HEK293 (cell line): Measurements from ENCODE around the gene FBL.

Experiments used
- BCL6B ChIP-seq: fragments of 450-650 bp; formaldehyde crosslinking; IDR thresholded peaks from 2 replicates; pipeline ENCODE4 v1.5.1; 2017; ENCODE audit warnings: missing biosample characterization, missing genetic modification characterization
- CTCF ChIP-seq: fragments of 450-650 bp; formaldehyde crosslinking; IDR thresholded peaks from 2 replicates; pipeline ENCODE4 v1.5.1; 2016; ENCODE audit warnings: missing biosample characterization, missing genetic modification characterization
- OVOL3 ChIP-seq: fragments of 450-650 bp; formaldehyde crosslinking; IDR thresholded peaks from 2 replicates; pipeline ENCODE4 v1.5.1; 2016; ENCODE audit warnings: missing biosample characterization, missing genetic modification characterization

GRCh38 chr19:39813264-39813993 lies 32.8 kb downstream of the FBL start:
- TF ChIP-seq BCL6B (tag by site-specific recombination) (no peak), CTCF (tag by site-specific recombination) (no peak), OVOL3 (tag by site-specific recombination) (no peak)
